Measurements from ENCODE around the gene ADAMTSL5.
A peak's percentile ranks its signal among the peaks of the same experiment; 100 is the strongest.

Gene ADAMTSL5

GRCh38 chr19:1467215-1467489 is 45.7 kb downstream of the ADAMTSL5 start:
- no peak for TF ChIP-seq EGR1 (IDR thresholded peaks at IDR 0.05)
- TF ChIP-seq FOXM1 (IDR thresholded peaks at IDR 0.05; ENCODE audit: borderline replicate concordance, low read depth) = no peak
- no peak for TF ChIP-seq ZBTB7A (IDR thresholded peaks at IDR 0.05; ENCODE audit: low read depth)
- no peak for TF ChIP-seq TAF1 (IDR thresholded peaks at IDR 0.05; ENCODE audit: low read depth)
- no peak for TF ChIP-seq NFIC (IDR thresholded peaks at IDR 0.05)
- TF ChIP-seq CREB1 (IDR thresholded peaks at IDR 0.05; ENCODE audit: low read depth) = no peak
- no peak for TF ChIP-seq YY1 (IDR thresholded peaks at IDR 0.05; ENCODE audit: low read depth)
- no peak for TF ChIP-seq USF1 (IDR thresholded peaks at IDR 0.05)
- no peak for TF ChIP-seq EP300 (IDR thresholded peaks at IDR 0.05; ENCODE audit: borderline replicate concordance)
- no peak for TF ChIP-seq MAX (IDR thresholded peaks at IDR 0.05)

GRCh38 chr19:1466461-1467214 is 46.2 kb downstream of the ADAMTSL5 start:
- TF ChIP-seq FOXM1 (IDR thresholded peaks at IDR 0.05; ENCODE audit: borderline replicate concordance, low read depth) (no peak), TCF12 (IDR thresholded peaks at IDR 0.05; ENCODE audit: low read depth) (no peak)

- TF ChIP-seq TAF1 (IDR thresholded peaks at IDR 0.05; ENCODE audit: low read depth) (no peak), NFIC (IDR thresholded peaks at IDR 0.05) (no peak), CREB1 (IDR thresholded peaks at IDR 0.05; ENCODE audit: low read depth) (no peak), CEBPB (IDR thresholded peaks at IDR 0.05) (no peak), TCF12 (IDR thresholded peaks at IDR 0.05; ENCODE audit: low read depth) (no peak), EP300 (IDR thresholded peaks at IDR 0.05; ENCODE audit: borderline replicate concordance) (no peak), FOXM1 (IDR thresholded peaks at IDR 0.05; ENCODE audit: borderline replicate concordance, low read depth) (no peak), RAD21 (IDR thresholded peaks at IDR 0.05; ENCODE audit: low read depth) (no peak), USF1 (IDR thresholded peaks at IDR 0.05) (no peak)
Observed at GRCh38 chr19:1466018-1466460, 46.8 kb downstream of the ADAMTSL5 start.

- TF ChIP-seq TEAD4 (IDR thresholded peaks at IDR 0.05) (no peak), RAD21 (IDR thresholded peaks at IDR 0.05; ENCODE audit: low read depth) (peak; percentile 44; the same call in 1 of the 2 replicates), MAX (IDR thresholded peaks at IDR 0.05) (peak; percentile 66)
Observed at GRCh38 chr19:1465191-1466016, 47.4 kb downstream of the ADAMTSL5 start.

- TF ChIP-seq RAD21 (IDR thresholded peaks at IDR 0.05; ENCODE audit: low read depth) (no peak), TCF12 (IDR thresholded peaks at IDR 0.05; ENCODE audit: low read depth) (no peak), MAX (IDR thresholded peaks at IDR 0.05) (no peak), CEBPB (IDR thresholded peaks at IDR 0.05) (no peak), REST (IDR thresholded peaks at IDR 0.05; ENCODE audit: low read depth) (no peak), TAF1 (IDR thresholded peaks at IDR 0.05; ENCODE audit: low read depth) (no peak), TEAD4 (IDR thresholded peaks at IDR 0.05) (no peak), EGR1 (IDR thresholded peaks at IDR 0.05) (no peak), ZBTB7A (IDR thresholded peaks at IDR 0.05; ENCODE audit: low read depth) (no peak), YY1 (IDR thresholded peaks at IDR 0.05; ENCODE audit: low read depth) (no peak), EP300 (IDR thresholded peaks at IDR 0.05; ENCODE audit: borderline replicate concordance) (no peak), NFIC (IDR thresholded peaks at IDR 0.05) (no peak), CREB1 (IDR thresholded peaks at IDR 0.05; ENCODE audit: low read depth) (no peak), FOXM1 (IDR thresholded peaks at IDR 0.05; ENCODE audit: borderline replicate concordance, low read depth) (no peak), USF1 (IDR thresholded peaks at IDR 0.05) (no peak)
Observed at GRCh38 chr19:1461862-1462261, 51.0 kb downstream of the ADAMTSL5 start.

GRCh38 chr19:1460033-1460995 is 52.5 kb downstream of the ADAMTSL5 start:
- no peak for TF ChIP-seq EP300 (IDR thresholded peaks at IDR 0.05; ENCODE audit: borderline replicate concordance)
- no peak for TF ChIP-seq MAX (IDR thresholded peaks at IDR 0.05)
- TF ChIP-seq TCF12 (IDR thresholded peaks at IDR 0.05; ENCODE audit: low read depth) = no peak
- TF ChIP-seq YY1 (IDR thresholded peaks at IDR 0.05; ENCODE audit: low read depth) = no peak
- no peak for TF ChIP-seq EGR1 (IDR thresholded peaks at IDR 0.05)
- no peak for TF ChIP-seq USF1 (IDR thresholded peaks at IDR 0.05)
- no peak for TF ChIP-seq TAF1 (IDR thresholded peaks at IDR 0.05; ENCODE audit: low read depth)
- TF ChIP-seq FOXM1 (IDR thresholded peaks at IDR 0.05; ENCODE audit: borderline replicate concordance, low read depth) = no peak
- no peak for TF ChIP-seq REST (IDR thresholded peaks at IDR 0.05; ENCODE audit: low read depth)
- TF ChIP-seq CEBPB (IDR thresholded peaks at IDR 0.05) = no peak
- TF ChIP-seq CREB1 (IDR thresholded peaks at IDR 0.05; ENCODE audit: low read depth) = no peak
- no peak for TF ChIP-seq ZBTB7A (IDR thresholded peaks at IDR 0.05; ENCODE audit: low read depth)
- TF ChIP-seq TEAD4 (IDR thresholded peaks at IDR 0.05) = no peak
- TF ChIP-seq RAD21 (IDR thresholded peaks at IDR 0.05; ENCODE audit: low read depth) = no peak
- no peak for TF ChIP-seq NFIC (IDR thresholded peaks at IDR 0.05)
